HEK293 (cell line): ENCODE data around the gene GPR33.

Source experiments
- CTCF ChIA-PET: fragments of 350-600 bp; formaldehyde crosslinking; extraction: SDS; loops from one replicate; lab custom pipeline; 2021; ENCODE audit warnings: antibody characterized with exemption; lab: Yijun Ruan, JAX
- POLR2A ChIA-PET: fragments of 300-600 bp; formaldehyde crosslinking; extraction: SDS; loops from one replicate; lab custom pipeline; 2020; ENCODE audit warnings: antibody characterized with exemption, inconsistent platforms; lab: Yijun Ruan, JAX
- H3K27ac ChIP-seq: fragments of 200-500 bp; sonication (Bioruptor generic); 2 replicates; pipeline ENCODE4 v1.5.1; 2014; ENCODE audit warnings: low read depth, low read length, control low read depth, inconsistent platforms; ENCODE audit errors: extremely low read depth
- H3K36me3 ChIP-seq, 2 experiments: fragments of 200-500 bp in 1 of 2; sonication (Bioruptor generic) in 1 of 2; 1 replicate in 1 of 2; 2 replicates in 1 of 2; pipeline ENCODE4 v1.5.1; 2014 to 2017; ENCODE audit warnings: inconsistent platforms in 2 of 2, low read length in 2 of 2; ENCODE audit not compliant: control insufficient read depth in 2 of 2, insufficient read depth in 1 of 2
- H3K4me1 ChIP-seq: fragments of 200-500 bp; sonication (Bioruptor generic); 2 replicates; pipeline ENCODE4 v1.5.1; 2014; ENCODE audit warnings: mild to moderate bottlenecking, low read length, inconsistent platforms; ENCODE audit not compliant: control insufficient read depth, insufficient read depth
- H3K4me3 ChIP-seq: 2 replicates; pipeline ENCODE4 v1.5.1; 2011; ENCODE audit warnings: low read depth, mild to moderate bottlenecking, control low read depth, low read length, moderate library complexity
- H3K9me3 ChIP-seq: fragments of 200-500 bp; sonication (Bioruptor generic); 2 replicates; pipeline ENCODE4 v1.5.1; 2014; ENCODE audit warnings: low read depth, low read length, inconsistent platforms; ENCODE audit not compliant: control insufficient read depth, insufficient read depth
- BCL11A ChIP-seq: fragments of 450-650 bp; formaldehyde crosslinking; IDR thresholded peaks from 2 replicates; pipeline ENCODE4 v1.5.1; 2016; ENCODE audit warnings: low read depth, missing biosample characterization, missing genetic modification characterization
- KLF10 ChIP-seq: fragments of 450-650 bp; IDR thresholded peaks from 2 replicates; pipeline ENCODE4 v1.5.1; 2018; ENCODE audit warnings: missing biosample characterization, mild to moderate bottlenecking, missing genetic modification characterization
- REPIN1 ChIP-seq: fragments of 450-650 bp; formaldehyde crosslinking; IDR thresholded peaks from 2 replicates; pipeline ENCODE4 v1.5.1; 2017; ENCODE audit warnings: missing biosample characterization, missing genetic modification characterization, low read depth
- SCRT1 ChIP-seq: fragments of 450-650 bp; formaldehyde crosslinking; IDR thresholded peaks from 2 replicates; pipeline ENCODE4 v1.5.1; 2016; ENCODE audit warnings: missing biosample characterization, missing genetic modification characterization, borderline replicate concordance
- SP2 ChIP-seq: fragments of 450-650 bp; formaldehyde crosslinking; IDR thresholded peaks from 2 replicates; pipeline ENCODE4 v1.5.1; 2016; ENCODE audit warnings: missing biosample characterization, missing genetic modification characterization
- ZNF214 ChIP-seq: fragments of 450-650 bp; formaldehyde crosslinking; IDR thresholded peaks from 2 replicates; pipeline ENCODE4 v1.5.1; 2017; ENCODE audit warnings: missing biosample characterization, mild to moderate bottlenecking, missing genetic modification characterization, borderline replicate concordance
- ZNF274 ChIP-seq, 2 experiments: fragments of 200-500 bp in 1 of 2; fragments of 450-650 bp in 1 of 2; sonication (Bioruptor generic) in 1 of 2; formaldehyde crosslinking in 1 of 2; IDR thresholded peaks; 2 replicates each; pipeline versions ENCODE4 v1.5.1 to v1.6.1; 2014 to 2016; ENCODE audit warnings: borderline replicate concordance in 1 of 2, inconsistent platforms in 1 of 2, low read length in 1 of 2, missing biosample characterization in 1 of 2, missing genetic modification characterization in 1 of 2
- ZNF416 ChIP-seq: fragments of 450-650 bp; formaldehyde crosslinking; IDR thresholded peaks from 2 replicates; pipeline ENCODE4 v1.5.1; 2016; ENCODE audit warnings: missing biosample characterization, missing genetic modification characterization
- ZNF433 ChIP-seq: fragments of 450-650 bp; formaldehyde crosslinking; IDR thresholded peaks from 2 replicates; pipeline ENCODE4 v1.5.1; 2016; ENCODE audit warnings: missing biosample characterization, missing genetic modification characterization, low read depth
- ZNF623 ChIP-seq: fragments of 450-650 bp; formaldehyde crosslinking; IDR thresholded peaks from 2 replicates; pipeline ENCODE4 v1.5.1; 2016; ENCODE audit warnings: missing biosample characterization, missing genetic modification characterization
- ZNF677 ChIP-seq: fragments of 450-650 bp; IDR thresholded peaks from 2 replicates; pipeline ENCODE4 v1.5.0; 2018; ENCODE audit warnings: missing biosample characterization, mild to moderate bottlenecking, missing genetic modification characterization, moderate library complexity
- TF ChIP-seq, protein P1 (sequence below): fragments of 450-650 bp; formaldehyde crosslinking; IDR thresholded peaks from 2 replicates; pipeline ENCODE4 v1.5.1; 2017; ENCODE audit warnings: missing biosample characterization, missing genetic modification characterization
- TF ChIP-seq, protein P2 (sequence below): fragments of 450-650 bp; formaldehyde crosslinking; IDR thresholded peaks from 2 replicates; pipeline ENCODE4 v1.5.1; 2016; ENCODE audit warnings: missing biosample characterization, missing genetic modification characterization, low read depth
- TF ChIP-seq, protein P3 (sequence below): fragments of 450-650 bp; formaldehyde crosslinking; IDR thresholded peaks from 2 replicates; pipeline ENCODE4 v1.5.1; 2016; ENCODE audit warnings: missing biosample characterization, missing genetic modification characterization
- TF ChIP-seq, protein P4 (sequence below): fragments of 450-650 bp; formaldehyde crosslinking; IDR thresholded peaks from 2 replicates; pipeline ENCODE4 v1.5.1; 2016; ENCODE audit warnings: missing biosample characterization, missing genetic modification characterization, borderline replicate concordance

Gene GPR33

DNA sequence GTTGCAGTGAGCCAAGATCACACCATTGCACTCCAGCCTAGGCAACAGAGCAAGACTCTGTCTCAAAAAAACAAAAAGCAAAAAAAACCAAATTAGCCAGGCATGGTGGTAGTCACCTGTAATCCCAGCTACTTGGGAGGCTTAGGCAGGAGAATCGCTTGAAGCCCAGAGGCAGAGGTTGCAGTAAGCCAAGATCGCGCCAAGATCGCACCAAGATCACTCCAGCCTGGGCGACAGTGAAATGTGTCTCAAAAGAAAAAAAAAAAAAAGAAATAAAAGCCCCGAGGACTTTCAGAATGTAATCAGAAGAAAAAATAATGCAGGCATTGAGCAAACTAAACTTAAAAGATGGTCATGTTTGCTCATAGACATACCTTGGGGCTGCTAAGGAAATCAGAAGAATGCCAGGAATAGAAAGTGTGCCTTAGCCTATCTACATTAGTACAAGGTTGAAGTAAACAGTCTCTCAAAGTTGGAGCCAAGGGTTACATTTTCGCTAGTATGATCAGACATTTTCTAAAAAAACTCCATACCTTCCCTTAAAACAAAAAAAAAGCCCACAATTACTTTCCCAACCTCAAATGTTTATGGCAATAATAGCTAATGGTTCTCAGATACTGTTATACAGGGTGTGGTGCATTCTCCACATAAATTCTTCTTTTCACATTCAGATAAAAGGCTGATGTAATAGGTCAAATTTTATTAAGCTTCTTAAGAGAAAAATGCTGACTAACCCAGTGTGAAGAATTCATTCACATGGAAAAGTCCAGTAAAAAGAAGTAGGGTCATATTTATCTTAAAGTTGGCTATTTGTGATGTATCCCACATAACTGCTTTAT is 46.3 kb downstream of the GPR33 start:
- no peak for TF ChIP-seq KLF10
- TF ChIP-seq, protein P1, sequence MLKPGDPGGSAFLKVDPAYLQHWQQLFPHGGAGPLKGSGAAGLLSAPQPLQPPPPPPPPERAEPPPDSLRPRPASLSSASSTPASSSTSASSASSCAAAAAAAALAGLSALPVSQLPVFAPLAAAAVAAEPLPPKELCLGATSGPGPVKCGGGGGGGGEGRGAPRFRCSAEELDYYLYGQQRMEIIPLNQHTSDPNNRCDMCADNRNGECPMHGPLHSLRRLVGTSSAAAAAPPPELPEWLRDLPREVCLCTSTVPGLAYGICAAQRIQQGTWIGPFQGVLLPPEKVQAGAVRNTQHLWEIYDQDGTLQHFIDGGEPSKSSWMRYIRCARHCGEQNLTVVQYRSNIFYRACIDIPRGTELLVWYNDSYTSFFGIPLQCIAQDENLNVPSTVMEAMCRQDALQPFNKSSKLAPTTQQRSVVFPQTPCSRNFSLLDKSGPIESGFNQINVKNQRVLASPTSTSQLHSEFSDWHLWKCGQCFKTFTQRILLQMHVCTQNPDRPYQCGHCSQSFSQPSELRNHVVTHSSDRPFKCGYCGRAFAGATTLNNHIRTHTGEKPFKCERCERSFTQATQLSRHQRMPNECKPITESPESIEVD, result peak; percentile 48
- no peaks in the 10 kb centered on the region for H3K9me3 ChIP-seq
- CTCF ChIA-PET, result interaction anchor here (0.6 to 0.7 kb wide), 2 partner anchors 30 to 494 kb away, joined by 3 read pairs; no protein-coding TSS in a partner anchor
- H3K36me3 ChIP-seq, result peaks cover 0 to 2% of the 10 kb centered on the region in 2 experiments; a peak in 2 of 3 replicates
- no peaks in the 10 kb centered on the region for H3K4me1 ChIP-seq
- POLR2A ChIA-PET, result interaction anchor here (1.1 to 1.4 kb wide), 2 partner anchors 20 to 21 kb away, joined by 3 to 5 read pairs; partner anchors contain the start of gene HEATR5A
- no peak overlapping the region for H3K4me3 ChIP-seq
- H3K27ac ChIP-seq, result no peak overlapping the region

DNA sequence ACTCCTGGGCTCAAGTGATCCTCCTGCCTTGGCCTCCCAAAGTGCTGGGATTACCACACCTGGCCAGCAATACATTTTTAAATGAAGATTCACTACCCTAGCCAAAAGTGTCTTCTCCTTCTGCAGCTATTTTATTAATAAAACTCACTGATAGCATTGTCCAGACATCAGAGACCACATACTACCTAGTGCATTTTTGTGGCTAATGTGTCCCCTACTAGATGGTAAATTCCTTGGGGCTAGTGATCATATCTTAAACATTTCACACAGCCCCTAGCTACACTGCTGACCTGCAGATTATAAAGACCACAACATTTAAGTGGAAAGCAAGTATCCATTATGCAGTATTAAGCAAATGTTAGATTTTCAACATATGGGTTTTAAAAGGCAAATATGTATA is 47.6 kb downstream of the GPR33 start:
- Histone ChIP-seq H3K36me3 (no peaks in the 10 kb centered on the region; a peak in 1 of 3 replicates), H3K4me3 (no peak overlapping the region), H3K27ac (no peak overlapping the region), H3K4me1 (no peaks in the 10 kb centered on the region), H3K9me3 (no peaks in the 10 kb centered on the region)
- TF ChIP-seq ZNF677 (tag by site-specific recombination), result no peak
- no peak for TF ChIP-seq SP2 (tag by site-specific recombination)
- no peak for TF ChIP-seq REPIN1
- no peak for TF ChIP-seq SCRT1 (tag by site-specific recombination)
- TF ChIP-seq, protein P2, sequence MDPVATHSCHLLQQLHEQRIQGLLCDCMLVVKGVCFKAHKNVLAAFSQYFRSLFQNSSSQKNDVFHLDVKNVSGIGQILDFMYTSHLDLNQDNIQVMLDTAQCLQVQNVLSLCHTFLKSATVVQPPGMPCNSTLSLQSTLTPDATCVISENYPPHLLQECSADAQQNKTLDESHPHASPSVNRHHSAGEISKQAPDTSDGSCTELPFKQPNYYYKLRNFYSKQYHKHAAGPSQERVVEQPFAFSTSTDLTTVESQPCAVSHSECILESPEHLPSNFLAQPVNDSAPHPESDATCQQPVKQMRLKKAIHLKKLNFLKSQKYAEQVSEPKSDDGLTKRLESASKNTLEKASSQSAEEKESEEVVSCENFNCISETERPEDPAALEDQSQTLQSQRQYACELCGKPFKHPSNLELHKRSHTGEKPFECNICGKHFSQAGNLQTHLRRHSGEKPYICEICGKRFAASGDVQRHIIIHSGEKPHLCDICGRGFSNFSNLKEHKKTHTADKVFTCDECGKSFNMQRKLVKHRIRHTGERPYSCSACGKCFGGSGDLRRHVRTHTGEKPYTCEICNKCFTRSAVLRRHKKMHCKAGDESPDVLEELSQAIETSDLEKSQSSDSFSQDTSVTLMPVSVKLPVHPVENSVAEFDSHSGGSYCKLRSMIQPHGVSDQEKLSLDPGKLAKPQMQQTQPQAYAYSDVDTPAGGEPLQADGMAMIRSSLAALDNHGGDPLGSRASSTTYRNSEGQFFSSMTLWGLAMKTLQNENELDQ (tag by site-specific recombination), result no peak
- TF ChIP-seq, protein P3, sequence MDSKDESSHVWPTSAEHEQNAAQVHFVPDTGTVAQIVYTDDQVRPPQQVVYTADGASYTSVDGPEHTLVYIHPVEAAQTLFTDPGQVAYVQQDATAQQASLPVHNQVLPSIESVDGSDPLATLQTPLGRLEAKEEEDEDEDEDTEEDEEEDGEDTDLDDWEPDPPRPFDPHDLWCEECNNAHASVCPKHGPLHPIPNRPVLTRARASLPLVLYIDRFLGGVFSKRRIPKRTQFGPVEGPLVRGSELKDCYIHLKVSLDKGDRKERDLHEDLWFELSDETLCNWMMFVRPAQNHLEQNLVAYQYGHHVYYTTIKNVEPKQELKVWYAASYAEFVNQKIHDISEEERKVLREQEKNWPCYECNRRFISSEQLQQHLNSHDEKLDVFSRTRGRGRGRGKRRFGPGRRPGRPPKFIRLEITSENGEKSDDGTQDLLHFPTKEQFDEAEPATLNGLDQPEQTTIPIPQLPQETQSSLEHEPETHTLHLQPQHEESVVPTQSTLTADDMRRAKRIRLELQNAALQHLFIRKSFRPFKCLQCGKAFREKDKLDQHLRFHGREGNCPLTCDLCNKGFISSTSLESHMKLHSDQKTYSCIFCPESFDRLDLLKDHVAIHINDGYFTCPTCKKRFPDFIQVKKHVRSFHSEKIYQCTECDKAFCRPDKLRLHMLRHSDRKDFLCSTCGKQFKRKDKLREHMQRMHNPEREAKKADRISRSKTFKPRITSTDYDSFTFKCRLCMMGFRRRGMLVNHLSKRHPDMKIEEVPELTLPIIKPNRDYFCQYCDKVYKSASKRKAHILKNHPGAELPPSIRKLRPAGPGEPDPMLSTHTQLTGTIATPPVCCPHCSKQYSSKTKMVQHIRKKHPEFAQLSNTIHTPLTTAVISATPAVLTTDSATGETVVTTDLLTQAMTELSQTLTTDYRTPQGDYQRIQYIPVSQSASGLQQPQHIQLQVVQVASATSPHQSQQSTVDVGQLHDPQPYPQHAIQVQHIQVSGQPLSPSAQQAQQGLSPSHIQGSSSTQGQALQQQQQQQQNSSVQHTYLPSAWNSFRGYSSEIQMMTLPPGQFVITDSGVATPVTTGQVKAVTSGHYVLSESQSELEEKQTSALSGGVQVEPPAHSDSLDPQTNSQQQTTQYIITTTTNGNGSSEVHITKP (tag by site-specific recombination), result no peak
- TF ChIP-seq BCL11A (tag by site-specific recombination), result no peak
- TF ChIP-seq ZNF416, result no peak
- TF ChIP-seq ZNF214 (tag by site-specific recombination), result no peak
- POLR2A ChIA-PET, result interaction anchor here (1.4 kb wide), 1 partner anchor 20 kb away, joined by 3 read pairs; the partner anchor contains the start of gene HEATR5A
- CTCF ChIA-PET, result no interaction called here

DNA sequence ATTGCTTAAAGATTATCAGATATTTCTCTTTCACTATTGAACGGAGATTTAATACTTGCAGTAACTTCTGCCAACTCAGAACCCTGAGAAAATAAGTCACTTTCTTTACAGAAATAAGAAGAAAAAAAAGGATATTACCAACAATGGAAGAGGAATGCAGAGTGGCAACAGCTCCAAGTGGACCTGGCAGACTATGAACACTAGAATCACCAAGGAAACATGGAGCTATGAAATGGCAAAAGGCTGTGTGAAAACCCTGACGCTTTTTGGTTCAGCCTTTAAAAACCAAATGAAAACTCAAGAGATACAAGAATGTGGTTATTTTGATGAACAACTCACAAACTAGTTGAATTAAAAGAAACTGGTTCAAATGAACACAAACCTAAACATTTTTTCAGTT is 48.3 kb downstream of the GPR33 start:
- POLR2A ChIA-PET, result interaction anchor here (1.4 kb wide), 1 partner anchor 19 kb away, joined by 3 read pairs; the partner anchor contains the start of gene HEATR5A
- CTCF ChIA-PET, result no interaction called here
- Histone ChIP-seq H3K4me3 (no peak overlapping the region), H3K4me1 (no peaks in the 10 kb centered on the region), H3K9me3 (no peaks in the 10 kb centered on the region), H3K36me3 (no peaks in the 10 kb centered on the region), H3K27ac (no peak overlapping the region)
- no peak for TF ChIP-seq ZNF623 (tag by site-specific recombination)
- no peak for TF ChIP-seq ZNF433 (tag by site-specific recombination)
- TF ChIP-seq, protein P4, sequence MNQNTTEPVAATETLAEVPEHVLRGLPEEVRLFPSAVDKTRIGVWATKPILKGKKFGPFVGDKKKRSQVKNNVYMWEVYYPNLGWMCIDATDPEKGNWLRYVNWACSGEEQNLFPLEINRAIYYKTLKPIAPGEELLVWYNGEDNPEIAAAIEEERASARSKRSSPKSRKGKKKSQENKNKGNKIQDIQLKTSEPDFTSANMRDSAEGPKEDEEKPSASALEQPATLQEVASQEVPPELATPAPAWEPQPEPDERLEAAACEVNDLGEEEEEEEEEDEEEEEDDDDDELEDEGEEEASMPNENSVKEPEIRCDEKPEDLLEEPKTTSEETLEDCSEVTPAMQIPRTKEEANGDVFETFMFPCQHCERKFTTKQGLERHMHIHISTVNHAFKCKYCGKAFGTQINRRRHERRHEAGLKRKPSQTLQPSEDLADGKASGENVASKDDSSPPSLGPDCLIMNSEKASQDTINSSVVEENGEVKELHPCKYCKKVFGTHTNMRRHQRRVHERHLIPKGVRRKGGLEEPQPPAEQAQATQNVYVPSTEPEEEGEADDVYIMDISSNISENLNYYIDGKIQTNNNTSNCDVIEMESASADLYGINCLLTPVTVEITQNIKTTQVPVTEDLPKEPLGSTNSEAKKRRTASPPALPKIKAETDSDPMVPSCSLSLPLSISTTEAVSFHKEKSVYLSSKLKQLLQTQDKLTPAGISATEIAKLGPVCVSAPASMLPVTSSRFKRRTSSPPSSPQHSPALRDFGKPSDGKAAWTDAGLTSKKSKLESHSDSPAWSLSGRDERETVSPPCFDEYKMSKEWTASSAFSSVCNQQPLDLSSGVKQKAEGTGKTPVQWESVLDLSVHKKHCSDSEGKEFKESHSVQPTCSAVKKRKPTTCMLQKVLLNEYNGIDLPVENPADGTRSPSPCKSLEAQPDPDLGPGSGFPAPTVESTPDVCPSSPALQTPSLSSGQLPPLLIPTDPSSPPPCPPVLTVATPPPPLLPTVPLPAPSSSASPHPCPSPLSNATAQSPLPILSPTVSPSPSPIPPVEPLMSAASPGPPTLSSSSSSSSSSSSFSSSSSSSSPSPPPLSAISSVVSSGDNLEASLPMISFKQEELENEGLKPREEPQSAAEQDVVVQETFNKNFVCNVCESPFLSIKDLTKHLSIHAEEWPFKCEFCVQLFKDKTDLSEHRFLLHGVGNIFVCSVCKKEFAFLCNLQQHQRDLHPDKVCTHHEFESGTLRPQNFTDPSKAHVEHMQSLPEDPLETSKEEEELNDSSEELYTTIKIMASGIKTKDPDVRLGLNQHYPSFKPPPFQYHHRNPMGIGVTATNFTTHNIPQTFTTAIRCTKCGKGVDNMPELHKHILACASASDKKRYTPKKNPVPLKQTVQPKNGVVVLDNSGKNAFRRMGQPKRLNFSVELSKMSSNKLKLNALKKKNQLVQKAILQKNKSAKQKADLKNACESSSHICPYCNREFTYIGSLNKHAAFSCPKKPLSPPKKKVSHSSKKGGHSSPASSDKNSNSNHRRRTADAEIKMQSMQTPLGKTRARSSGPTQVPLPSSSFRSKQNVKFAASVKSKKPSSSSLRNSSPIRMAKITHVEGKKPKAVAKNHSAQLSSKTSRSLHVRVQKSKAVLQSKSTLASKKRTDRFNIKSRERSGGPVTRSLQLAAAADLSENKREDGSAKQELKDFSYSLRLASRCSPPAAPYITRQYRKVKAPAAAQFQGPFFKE (tag by site-specific recombination), result no peak
- TF ChIP-seq ZNF274 (IDR thresholded peaks at IDR 0.05; ENCODE audit: low read length), result no peak
- no peak for TF ChIP-seq ZNF274 (tag by site-specific recombination; IDR thresholded peaks at IDR 0.05; ENCODE audit: borderline replicate concordance)
